KMS-11 (cell line): ENCODE measurements around the gene RSRC2.

Experiments used
- H2AFZ ChIP-seq: fragments of 200-600 bp; sonication (generic); 2 replicates; pipeline ENCODE4 v1.6.1; 2016; ENCODE audit warnings: antibody characterized with exemption, mixed run types, low read depth
- H3K27ac ChIP-seq: fragments of 200-600 bp; sonication (generic); 2 replicates; pipeline ENCODE4 v1.6.1; 2016; ENCODE audit warnings: mild to moderate bottlenecking, mixed run types
- H3K27me3 ChIP-seq: fragments of 200-600 bp; sonication (generic); 2 replicates; pipeline ENCODE4 v1.6.1; 2017; ENCODE audit warnings: mild to moderate bottlenecking, low read depth, mixed run types, moderate library complexity; ENCODE audit not compliant: insufficient read depth
- H3K36me3 ChIP-seq: fragments of 200-600 bp; sonication (generic); 2 replicates; pipeline ENCODE4 v1.6.1; 2017; ENCODE audit warnings: mild to moderate bottlenecking, mixed run types; ENCODE audit not compliant: insufficient read depth
- H3K4me1 ChIP-seq: fragments of 200-600 bp; sonication (generic); 2 replicates; pipeline ENCODE4 v1.6.1; 2016; ENCODE audit warnings: mild to moderate bottlenecking, low read depth, mixed run types; ENCODE audit not compliant: poor library complexity, severe bottlenecking
- H3K4me2 ChIP-seq: fragments of 200-600 bp; sonication (generic); 2 replicates; pipeline ENCODE4 v1.7.0; 2016; ENCODE audit warnings: mild to moderate bottlenecking, mixed run types
- H3K4me3 ChIP-seq: fragments of 200-600 bp; sonication (generic); IDR thresholded peaks from 2 replicates; pipeline ENCODE4 v1.6.1; 2017; ENCODE audit warnings: low read depth, low read length, mixed read lengths; ENCODE audit not compliant: insufficient read depth
- H3K79me2 ChIP-seq: fragments of 200-600 bp; sonication (generic); 2 replicates; pipeline ENCODE4 v1.6.1; 2016; ENCODE audit warnings: low read depth, mixed run types; ENCODE audit not compliant: insufficient read depth
- H3K9ac ChIP-seq: fragments of 200-600 bp; sonication (generic); 2 replicates; pipeline ENCODE4 v1.6.1; 2016; ENCODE audit warnings: mild to moderate bottlenecking, mixed run types
- H4K20me1 ChIP-seq: fragments of 200-600 bp; sonication (generic); 2 replicates; pipeline ENCODE4 v1.6.1; 2016; ENCODE audit warnings: mild to moderate bottlenecking, mixed run types; ENCODE audit not compliant: insufficient read depth
- CTCF ChIP-seq: fragments of 200-600 bp; sonication (generic); conservative IDR thresholded peaks from 2 replicates; pipeline ENCODE4 v1.6.1; 2017; ENCODE audit warnings: low read depth, mild to moderate bottlenecking, antibody characterized with exemption, low read length, moderate library complexity, mixed read lengths

The RSRC2 gene

GRCh38 chr12:122563361-122563760, 36.6 kb upstream of the RSRC2 start:
- no peaks in the 10 kb centered on the region for H3K79me2 ChIP-seq
- H3K4me3 ChIP-seq = no peak overlapping the region
- H3K9ac ChIP-seq = no peak overlapping the region
- no peaks in the 10 kb centered on the region for H4K20me1 ChIP-seq
- no peaks in the 10 kb centered on the region for H3K36me3 ChIP-seq
- no peaks in the 10 kb centered on the region for H3K4me1 ChIP-seq
- H3K27ac ChIP-seq = no peak overlapping the region
- H2AFZ ChIP-seq = no peak overlapping the region
- H3K27me3 ChIP-seq = no peaks in the 10 kb centered on the region
- H3K4me2 ChIP-seq = no peak overlapping the region
- TF ChIP-seq CTCF = no peak

- Histone ChIP-seq H3K4me2 (no peak overlapping the region), H2AFZ (no peak overlapping the region), H3K9ac (no peak overlapping the region), H4K20me1 (no peaks in the 10 kb centered on the region), H3K4me3 (no peak overlapping the region), H3K79me2 (no peaks in the 10 kb centered on the region), H3K36me3 (no peaks in the 10 kb centered on the region), H3K27ac (no peak overlapping the region), H3K4me1 (no peaks in the 10 kb centered on the region), H3K27me3 (no peaks in the 10 kb centered on the region)
- no peak for TF ChIP-seq CTCF
These were observed 33.4 kb upstream of the RSRC2 start for GRCh38 chr12:122560138-122560537.

GRCh38 chr12:122558745-122559641, 32.3 kb upstream of the RSRC2 start:
- H3K9ac ChIP-seq = no peak overlapping the region
- no peaks in the 10 kb centered on the region for H3K27me3 ChIP-seq
- H3K4me1 ChIP-seq = no peaks in the 10 kb centered on the region
- H3K79me2 ChIP-seq = no peaks in the 10 kb centered on the region
- TF ChIP-seq CTCF = no peak
- no peaks in the 10 kb centered on the region for H3K36me3 ChIP-seq
- no peak overlapping the region for H3K4me3 ChIP-seq
- H2AFZ ChIP-seq = no peak overlapping the region
- H3K4me2 ChIP-seq = no peak overlapping the region
- H4K20me1 ChIP-seq = no peaks in the 10 kb centered on the region
- H3K27ac ChIP-seq = no peak overlapping the region

- no peaks in the 10 kb centered on the region for H3K27me3 ChIP-seq
- H3K4me3 ChIP-seq = no peak overlapping the region
- H3K79me2 ChIP-seq = no peaks in the 10 kb centered on the region
- no peak overlapping the region for H3K27ac ChIP-seq
- no peaks in the 10 kb centered on the region for H4K20me1 ChIP-seq
- H3K9ac ChIP-seq = no peak overlapping the region
- H3K36me3 ChIP-seq = no peaks in the 10 kb centered on the region; the same call in 1 of the 2 replicates
- peaks cover 25% of the 10 kb centered on the region for H3K4me1 ChIP-seq
- TF ChIP-seq CTCF = no peak
- H2AFZ ChIP-seq = no peak overlapping the region
- no peak overlapping the region for H3K4me2 ChIP-seq
These were observed 20.6 kb upstream of the RSRC2 start for GRCh38 chr12:122547330-122547729.
